ENCODE measurements around the gene CDKN1C.

Gene CDKN1C

GRCh38 chr11:2924381-2924780, 38.8 kb upstream of the CDKN1C start:
- no peak for DNase-seq (ENCODE audit: low read depth)
- H3K4me3 ChIP-seq (ENCODE audit: low read depth, low read length), result no peak overlapping the region
- TF ChIP-seq POLR2A (IDR thresholded peaks at IDR 0.05; ENCODE audit: extremely low read depth, insufficient read length) (no peak), MAX (IDR thresholded peaks at IDR 0.05; ENCODE audit: low read depth, low read length) (no peak), MYC (IDR thresholded peaks at IDR 0.05; ENCODE audit: low read depth, low read length) (no peak), CTCF (IDR thresholded peaks at IDR 0.05; ENCODE audit: low read depth, low read length) (no peak)

GRCh38 chr11:2923446-2924375, 38.1 kb upstream of the CDKN1C start:
- TF ChIP-seq MYC (IDR thresholded peaks at IDR 0.05; ENCODE audit: low read depth, low read length) (no peak), CTCF (IDR thresholded peaks at IDR 0.05; ENCODE audit: low read depth, low read length) (no peak)
- H3K4me3 ChIP-seq (ENCODE audit: low read depth, low read length), result no peak overlapping the region
- DNase-seq (ENCODE audit: low read depth), result no peak

- H3K4me3 ChIP-seq (ENCODE audit: low read depth, low read length), result no peak overlapping the region
- DNase-seq (ENCODE audit: low read depth), result no peak
- no peak for TF ChIP-seq MYC (IDR thresholded peaks at IDR 0.05; ENCODE audit: low read depth, low read length)
- no peak for TF ChIP-seq MAX (IDR thresholded peaks at IDR 0.05; ENCODE audit: low read depth, low read length)
These were observed 37.1 kb upstream of the CDKN1C start for GRCh38 chr11:2922655-2923054.

GRCh38 chr11:2921742-2922493, 36.3 kb upstream of the CDKN1C start:
- no peak for DNase-seq (ENCODE audit: low read depth)
- no peak overlapping the region for H3K4me3 ChIP-seq (ENCODE audit: low read depth, low read length)
- TF ChIP-seq MYC (IDR thresholded peaks at IDR 0.05; ENCODE audit: low read depth, low read length), result no peak
- no peak for TF ChIP-seq MAX (IDR thresholded peaks at IDR 0.05; ENCODE audit: low read depth, low read length)
- no peak for TF ChIP-seq POLR2A (IDR thresholded peaks at IDR 0.05; ENCODE audit: extremely low read depth, insufficient read length)

GRCh38 chr11:2921261-2921660, 35.7 kb upstream of the CDKN1C start:
- no peak for DNase-seq (ENCODE audit: low read depth)
- H3K4me3 ChIP-seq (ENCODE audit: low read depth, low read length), result no peak overlapping the region
- TF ChIP-seq MYC (IDR thresholded peaks at IDR 0.05; ENCODE audit: low read depth, low read length), result no peak
- TF ChIP-seq POLR2A (IDR thresholded peaks at IDR 0.05; ENCODE audit: extremely low read depth, insufficient read length), result no peak
- no peak for TF ChIP-seq MAX (IDR thresholded peaks at IDR 0.05; ENCODE audit: low read depth, low read length)
- no peak for TF ChIP-seq CTCF (IDR thresholded peaks at IDR 0.05; ENCODE audit: low read depth, low read length)

GRCh38 chr11:2920343-2920742, 34.8 kb upstream of the CDKN1C start:
- TF ChIP-seq CTCF (IDR thresholded peaks at IDR 0.05; ENCODE audit: low read depth, low read length) (no peak), MYC (IDR thresholded peaks at IDR 0.05; ENCODE audit: low read depth, low read length) (no peak), MAX (IDR thresholded peaks at IDR 0.05; ENCODE audit: low read depth, low read length) (no peak), POLR2A (IDR thresholded peaks at IDR 0.05; ENCODE audit: extremely low read depth, insufficient read length) (no peak)
- no peak overlapping the region for H3K4me3 ChIP-seq (ENCODE audit: low read depth, low read length)
- no peak for DNase-seq (ENCODE audit: low read depth)
